AG04450 (cell line): ENCODE data around the gene UBN1. TPM values are rescaled to one million over a fixed set of nuclear protein-coding genes. Genes with fewer than 3 reads are reported as not detected.

Source experiments
- CTCF ChIA-PET: fragments of 300-600, 350-600 bp; formaldehyde crosslinking; extraction: SDS; loops from one replicate; lab custom pipeline; 2022; ENCODE audit warnings: antibody characterized with exemption, inconsistent platforms; lab: Charles Lee
- POLR2A ChIA-PET: fragments of 350-600 bp; formaldehyde crosslinking; extraction: SDS; loops from one replicate; lab custom pipeline; 2021; ENCODE audit warnings: antibody characterized with exemption, inconsistent platforms; lab: Yijun Ruan, JAX
- DNase-seq: peaks from one replicate; pipeline ENCODE4 v3.0.0-alpha.2; 2011; ENCODE audit warnings: low read depth, low spot score
- H3K27ac ChIP-seq: one replicate; pipeline ENCODE4 v1.5.1; 2012; ENCODE audit warnings: low read depth, low read length, control low read depth
- H3K27me3 ChIP-seq: one replicate; pipeline ENCODE4 v1.6.0; 2012; ENCODE audit warnings: low read length; ENCODE audit not compliant: control insufficient read depth, insufficient read depth
- H3K4me3 ChIP-seq: 2 replicates; pipeline ENCODE4 v1.5.1; 2011; ENCODE audit warnings: mild to moderate bottlenecking, low read depth, low read length, control low read depth
- H3K9me3 ChIP-seq: 2 replicates; pipeline ENCODE4 v1.5.1; 2012; ENCODE audit warnings: low read length; ENCODE audit not compliant: control insufficient read depth, insufficient read depth
- CTCF ChIP-seq: IDR thresholded peaks from 2 replicates; pipeline ENCODE4 v1.5.1; 2011; ENCODE audit warnings: low read depth, low read length, control low read depth, inconsistent platforms
- polyA plus RNA-seq: library from polyadenylated mRNA; depleted of rRNA; stranded (reverse); fragments of >200 nt; gene quantifications from 2 replicates; pipeline ENCODE4 v1.2.3, GENCODE V29; 2011

The UBN1 gene
- polyA plus RNA-seq, 1 experiment = 11.2 TPM

DNA sequence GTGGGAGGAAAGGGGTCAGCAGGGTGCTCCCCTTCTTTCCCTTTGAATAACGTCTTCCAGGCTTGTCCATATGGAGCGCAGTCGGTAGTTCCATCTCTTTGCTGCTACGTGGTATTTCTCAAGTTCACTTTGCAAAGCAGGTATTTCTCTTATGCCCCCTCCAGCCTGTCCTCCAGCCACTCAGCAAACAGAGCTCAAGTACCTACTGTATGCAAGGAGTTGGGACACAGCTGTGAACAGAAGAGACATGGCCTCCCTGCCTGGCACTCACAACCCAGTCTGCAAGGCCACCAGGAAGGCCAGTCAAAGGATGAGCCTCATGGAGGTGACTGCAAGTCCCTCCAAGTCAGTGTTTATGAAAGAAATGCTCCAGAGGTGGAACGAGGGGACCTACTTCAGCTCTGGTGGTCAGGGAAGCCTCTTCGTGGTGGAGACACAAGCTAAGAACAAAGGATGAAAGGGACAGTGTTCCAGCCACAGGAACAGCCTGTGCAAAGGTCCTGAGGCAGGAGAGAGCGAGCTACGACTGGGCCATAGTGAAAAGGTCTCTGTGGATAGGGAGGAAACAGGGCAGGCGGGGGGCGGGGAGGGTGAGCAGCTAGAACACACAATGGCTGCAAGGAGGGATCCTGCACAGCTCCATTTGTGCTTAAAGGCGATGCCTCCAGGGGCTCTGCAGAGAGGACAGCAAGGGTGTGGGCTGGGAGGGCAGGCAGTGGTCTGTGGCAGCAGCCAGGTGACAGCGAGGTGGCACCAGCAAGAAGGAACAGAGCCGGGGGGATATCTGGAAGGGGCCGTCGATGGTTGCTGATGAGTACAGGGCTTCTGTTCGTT, 57.0 kb downstream of the UBN1 start:
- Histone ChIP-seq H3K27me3 (peaks cover 14% of the 10 kb centered on the region), H3K9me3 (no peaks in the 10 kb centered on the region; the same call in 1 of the 2 replicates), H3K4me3 (no peak overlapping the region), H3K27ac (no peak overlapping the region)
- no peak for DNase-seq
- ChIA-PET POLR2A (interaction anchor here (0.6 kb wide), 1 partner anchor 86 kb away, joined by 4 read pairs; no protein-coding TSS in a partner anchor), CTCF (no interaction called here)
- TF ChIP-seq CTCF = no peak

- no peak overlapping the region for H3K27ac ChIP-seq
- no peak for TF ChIP-seq CTCF
- H3K9me3 ChIP-seq = no peaks in the 10 kb centered on the region; the same call in 1 of the 2 replicates
- ChIA-PET POLR2A (interaction anchor here (1.4 kb wide), 1 partner anchor 40 kb away, joined by 5 read pairs; no protein-coding TSS in a partner anchor), CTCF (no interaction called here)
- H3K27me3 ChIP-seq = peaks cover 14% of the 10 kb centered on the region
- H3K4me3 ChIP-seq = no peak overlapping the region
- no peak for DNase-seq
These were observed 57.8 kb downstream of the UBN1 start for GRCh38 chr16:4904942-4905615.

DNA sequence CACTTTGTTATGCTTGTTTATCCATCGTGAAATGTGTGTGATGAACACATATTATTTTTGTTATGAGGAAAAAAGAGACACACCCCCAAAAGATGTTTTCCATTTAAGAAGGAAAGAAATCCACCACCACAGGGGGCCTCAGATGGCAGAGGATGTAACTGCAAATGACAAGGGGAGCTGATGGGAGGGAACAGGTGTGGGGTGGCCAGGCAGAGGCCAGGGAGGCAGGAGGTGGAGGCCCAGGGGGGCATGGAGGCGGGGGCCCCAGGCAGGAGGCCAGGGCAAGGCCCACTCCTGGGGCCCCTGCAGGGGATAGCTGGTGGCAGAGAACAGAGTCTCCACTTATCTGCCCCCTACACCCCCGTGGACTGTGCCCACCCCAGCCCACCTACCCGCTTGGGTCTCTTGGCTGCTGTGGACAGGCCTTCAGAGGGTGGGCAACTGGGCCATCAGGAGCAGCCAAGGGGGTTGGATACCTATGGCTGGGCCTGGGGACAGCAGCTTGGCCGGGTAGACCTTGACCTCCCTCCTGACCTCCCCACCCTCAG, 61.6 kb downstream of the UBN1 start:
- no peak overlapping the region for H3K27ac ChIP-seq
- ChIA-PET POLR2A (no interaction called here), CTCF (no interaction called here)
- H3K27me3 ChIP-seq = peaks cover 6% of the 10 kb centered on the region
- TF ChIP-seq CTCF = no peak
- no peak for DNase-seq
- no peak overlapping the region for H3K4me3 ChIP-seq
- no peaks in the 10 kb centered on the region; the same call in 1 of the 2 replicates for H3K9me3 ChIP-seq

DNA sequence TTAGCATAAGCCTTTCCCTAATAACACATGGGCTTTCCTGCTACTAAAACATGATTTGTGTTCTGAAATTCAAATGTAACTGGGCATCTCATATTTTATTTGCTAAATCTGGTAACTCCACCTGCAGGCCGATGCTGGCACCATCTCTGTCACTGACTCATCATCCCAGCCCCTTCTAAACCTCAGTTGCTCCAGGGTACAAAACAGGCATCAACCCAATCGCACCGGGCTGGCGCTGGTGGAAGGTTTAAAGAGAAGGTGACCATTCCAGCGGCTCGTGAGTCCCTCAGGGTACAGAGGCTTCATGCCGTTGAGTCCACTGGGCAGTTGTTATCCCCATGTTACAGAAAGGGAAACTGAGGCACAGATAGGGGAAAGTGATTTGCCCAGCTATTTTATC, 62.5 kb downstream of the UBN1 start:
- Histone ChIP-seq H3K27me3 (peaks cover 2% of the 10 kb centered on the region), H3K4me3 (no peak overlapping the region), H3K9me3 (no peaks in the 10 kb centered on the region), H3K27ac (no peak overlapping the region)
- no peak for DNase-seq
- no peak for TF ChIP-seq CTCF
- POLR2A ChIA-PET = no interaction called here
- CTCF ChIA-PET = no interaction called here

DNA sequence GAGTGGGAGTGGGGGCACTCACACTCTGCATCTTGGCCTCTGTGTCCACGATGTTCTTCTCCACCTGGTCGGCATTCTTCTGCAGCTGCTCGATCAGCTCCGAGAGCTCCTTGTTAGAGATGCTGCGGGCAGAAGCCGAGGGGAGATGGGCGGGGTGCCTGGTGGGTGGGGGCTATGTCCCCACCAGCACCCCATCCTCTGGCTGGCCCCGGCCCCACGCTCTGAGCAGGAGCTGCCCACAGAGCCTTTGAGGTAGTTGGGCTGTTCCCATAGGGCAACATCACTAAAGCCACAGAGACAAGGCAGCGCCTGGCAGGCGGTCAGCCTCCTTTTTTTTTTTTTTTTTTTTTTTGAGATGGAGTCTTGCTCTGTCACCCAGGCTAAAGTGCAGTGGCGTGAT, 63.5 kb downstream of the UBN1 start:
- POLR2A ChIA-PET = no interaction called here
- no peaks in the 10 kb centered on the region for H3K27me3 ChIP-seq
- no peak overlapping the region for H3K27ac ChIP-seq
- no peak for DNase-seq
- H3K9me3 ChIP-seq = no peaks in the 10 kb centered on the region
- no peak for TF ChIP-seq CTCF
- CTCF ChIA-PET = no interaction called here
- H3K4me3 ChIP-seq = no peak overlapping the region
